HEK293T (cell line): Measurements from ENCODE around the gene KRTAP10-4.
"Not testable (repeated sequence)": the region's sequence is repeated elsewhere in the genome, so short reads cannot be mapped to it uniquely, and the experiment has no call there.

Experiments
- CTCF ChIA-PET: fragments of 350-600 bp; formaldehyde crosslinking; extraction: SDS; loops from one replicate; lab custom pipeline; 2021; ENCODE audit warnings: antibody characterized with exemption, inconsistent platforms; lab: Yijun Ruan, JAX
- POLR2A ChIA-PET: fragments of 350-600 bp; formaldehyde crosslinking; extraction: SDS; loops from one replicate; lab custom pipeline; 2020; ENCODE audit warnings: antibody characterized with exemption, inconsistent platforms; lab: Yijun Ruan, JAX
- DNase-seq: peaks from one replicate; pipeline ENCODE4 v3.0.0; 2012; ENCODE audit warnings: mixed read lengths; ENCODE audit errors: extremely low spot score
- ARNT ChIP-seq: fragments of 450-650 bp; IDR thresholded peaks from 2 replicates; pipeline ENCODE4 v1.6.1; 2017; ENCODE audit warnings: mild to moderate bottlenecking
- BHLHE40 ChIP-seq: fragments of 450-650 bp; IDR thresholded peaks from 2 replicates; pipeline ENCODE4 v1.6.1; 2016; ENCODE audit warnings: mild to moderate bottlenecking, moderate library complexity, borderline replicate concordance
- CTBP1 ChIP-seq: fragments of 450-650 bp; IDR thresholded peaks from 2 replicates; pipeline ENCODE4 v1.6.1; 2016; ENCODE audit warnings: borderline replicate concordance
- ELF4 ChIP-seq: fragments of 450-650 bp; IDR thresholded peaks from 2 replicates; pipeline ENCODE4 v1.6.1; 2017; ENCODE audit warnings: antibody characterized with exemption
- FOXA1 ChIP-seq: fragments of 450-650 bp; IDR thresholded peaks from 2 replicates; pipeline ENCODE4 v1.6.1; 2016; ENCODE audit warnings: mild to moderate bottlenecking
- FOXK2 ChIP-seq: fragments of 450-650 bp; IDR thresholded peaks from 2 replicates; pipeline ENCODE4 v1.6.1; 2016; ENCODE audit warnings: mild to moderate bottlenecking
- FOXM1 ChIP-seq: fragments of 450-650 bp; IDR thresholded peaks from 2 replicates; pipeline ENCODE4 v1.6.1; 2017; ENCODE audit warnings: mild to moderate bottlenecking, borderline replicate concordance
- HDGF ChIP-seq: fragments of 450-650 bp; IDR thresholded peaks from 2 replicates; pipeline ENCODE4 v1.6.1; 2017; ENCODE audit warnings: antibody characterized with exemption, borderline replicate concordance
- L3MBTL2 ChIP-seq: fragments of 450-650 bp; conservative IDR thresholded peaks from 2 replicates; pipeline ENCODE4 v1.6.1; 2016; ENCODE audit warnings: mild to moderate bottlenecking
- LEF1 ChIP-seq: fragments of 450-650 bp; IDR thresholded peaks from 2 replicates; pipeline ENCODE4 v1.6.1; 2017; ENCODE audit warnings: mild to moderate bottlenecking, borderline replicate concordance
- NFRKB ChIP-seq: fragments of 450-650 bp; IDR thresholded peaks from 2 replicates; pipeline ENCODE4 v1.6.1; 2016; ENCODE audit warnings: mild to moderate bottlenecking, moderate library complexity
- SP1 ChIP-seq: fragments of 450-650 bp; IDR thresholded peaks from 2 replicates; pipeline ENCODE4 v1.6.1; 2017
- SUZ12 ChIP-seq: fragments of 450-650 bp; IDR thresholded peaks from 2 replicates; pipeline ENCODE4 v1.6.1; 2016; ENCODE audit warnings: mild to moderate bottlenecking
- TARDBP ChIP-seq: fragments of 450-650 bp; IDR thresholded peaks from 2 replicates; pipeline ENCODE4 v1.6.1; 2016
- ZNF384 ChIP-seq: fragments of 450-650 bp; IDR thresholded peaks from 2 replicates; pipeline ENCODE4 v1.6.1; 2016
- TF ChIP-seq, protein P1 (sequence below): fragments of 450-650 bp; IDR thresholded peaks from 2 replicates; pipeline ENCODE4 v1.6.1; 2016

Gene KRTAP10-4

GRCh38 chr21:44557491-44558328 is 15.8 kb upstream of the KRTAP10-4 start:
- no peak for TF ChIP-seq L3MBTL2
- TF ChIP-seq, protein P1, sequence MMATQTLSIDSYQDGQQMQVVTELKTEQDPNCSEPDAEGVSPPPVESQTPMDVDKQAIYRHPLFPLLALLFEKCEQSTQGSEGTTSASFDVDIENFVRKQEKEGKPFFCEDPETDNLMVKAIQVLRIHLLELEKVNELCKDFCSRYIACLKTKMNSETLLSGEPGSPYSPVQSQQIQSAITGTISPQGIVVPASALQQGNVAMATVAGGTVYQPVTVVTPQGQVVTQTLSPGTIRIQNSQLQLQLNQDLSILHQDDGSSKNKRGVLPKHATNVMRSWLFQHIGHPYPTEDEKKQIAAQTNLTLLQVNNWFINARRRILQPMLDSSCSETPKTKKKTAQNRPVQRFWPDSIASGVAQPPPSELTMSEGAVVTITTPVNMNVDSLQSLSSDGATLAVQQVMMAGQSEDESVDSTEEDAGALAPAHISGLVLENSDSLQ: no peak
- TF ChIP-seq LEF1: no peak
- TF ChIP-seq TARDBP: no peak
- no peak for TF ChIP-seq SUZ12
- TF ChIP-seq FOXK2: no peak
- TF ChIP-seq BHLHE40: no peak
- no peak for TF ChIP-seq ARNT
- TF ChIP-seq ELF4: no peak
- POLR2A ChIA-PET: no interaction called here
- CTCF ChIA-PET: interaction anchor here (0.6 kb wide), 1 partner anchor 156 kb away, joined by 3 read pairs; no protein-coding TSS in a partner anchor
- no peak for DNase-seq

DNA sequence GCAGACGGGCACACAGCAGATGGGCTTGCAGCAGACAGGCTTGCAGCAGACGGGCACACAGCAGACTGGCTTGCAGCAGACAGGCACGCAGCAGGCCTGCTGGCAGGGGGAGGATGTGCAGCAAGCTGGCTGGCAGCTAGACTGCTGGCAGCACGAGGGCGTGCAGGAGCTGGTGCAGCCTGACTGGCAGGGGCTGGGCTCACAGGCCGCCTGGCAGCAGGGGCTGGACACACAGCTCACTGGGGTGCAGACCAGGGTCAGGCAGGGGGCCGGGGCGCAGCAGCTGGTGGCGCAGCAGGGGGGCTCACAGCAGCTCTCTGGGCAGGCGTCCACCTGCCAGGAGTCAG is 15.2 kb upstream of the KRTAP10-4 start:
- POLR2A ChIA-PET, DNase-seq, CTCF ChIA-PET: not testable (repeated sequence)

DNA sequence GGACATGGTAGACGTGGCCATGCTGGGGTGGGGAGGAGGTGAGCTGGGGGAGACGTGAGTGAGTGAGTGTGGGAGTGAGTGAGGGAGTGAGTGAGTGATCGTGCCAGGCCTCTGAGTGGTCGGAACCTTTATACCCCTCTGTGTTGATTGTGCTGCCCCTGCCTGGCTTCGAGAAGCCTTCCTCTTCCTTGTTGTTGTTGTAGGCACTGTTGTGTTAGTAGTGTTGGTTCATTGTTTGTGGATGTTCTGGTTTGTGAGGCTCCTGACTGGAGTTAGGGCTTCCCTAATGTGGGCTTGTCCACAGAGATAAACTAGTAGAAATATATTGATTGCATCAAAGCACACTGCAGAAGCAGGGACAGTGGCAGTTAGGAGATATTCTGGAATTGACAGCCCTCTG is 14.8 kb upstream of the KRTAP10-4 start, which contains the start of gene KRTAP10-3:
Gene KRTAP10-3 (minus strand): TSS at position 101 of the 400 bp plus-strand sequence. CDS start 80 bp downstream, at position 21.
- TF ChIP-seq NFRKB: no peak
- TF ChIP-seq FOXM1: no peak
- TF ChIP-seq SUZ12: no peak
- no peak for TF ChIP-seq ZNF384
- TF ChIP-seq FOXK2: no peak
- TF ChIP-seq TARDBP: no peak
- no peak for TF ChIP-seq L3MBTL2
- TF ChIP-seq BHLHE40: no peak
- no peak for TF ChIP-seq LEF1
- no peak for TF ChIP-seq HDGF
- TF ChIP-seq, protein P1: no peak
- no peak for TF ChIP-seq CTBP1
- POLR2A ChIA-PET: no interaction called here
- no peak for DNase-seq
- CTCF ChIA-PET: no interaction called here

GRCh38 chr21:44564099-44564498 is 9.4 kb upstream of the KRTAP10-4 start:
- TF ChIP-seq TARDBP (no peak), FOXK2 (no peak), FOXM1 (no peak), BHLHE40 (no peak), HDGF (no peak), CTBP1 (no peak), ZNF384 (no peak), ARNT (no peak), SP1 (no peak), L3MBTL2 (no peak), FOXA1 (no peak), SUZ12 (no peak), ELF4 (no peak), NFRKB (no peak), LEF1 (no peak)
- TF ChIP-seq, protein P1: no peak
- ChIA-PET POLR2A (no interaction called here), CTCF (no interaction called here)
- no peak for DNase-seq

GRCh38 chr21:44564886-44565598 is 8.5 kb upstream of the KRTAP10-4 start:
- TF ChIP-seq FOXK2 (no peak), LEF1 (no peak), ZNF384 (no peak), BHLHE40 (no peak), FOXA1 (no peak), SUZ12 (no peak), CTBP1 (no peak), ELF4 (no peak), ARNT (no peak)
- CTCF ChIA-PET: no interaction called here
- DNase-seq: no peak
- POLR2A ChIA-PET: no interaction called here

DNA sequence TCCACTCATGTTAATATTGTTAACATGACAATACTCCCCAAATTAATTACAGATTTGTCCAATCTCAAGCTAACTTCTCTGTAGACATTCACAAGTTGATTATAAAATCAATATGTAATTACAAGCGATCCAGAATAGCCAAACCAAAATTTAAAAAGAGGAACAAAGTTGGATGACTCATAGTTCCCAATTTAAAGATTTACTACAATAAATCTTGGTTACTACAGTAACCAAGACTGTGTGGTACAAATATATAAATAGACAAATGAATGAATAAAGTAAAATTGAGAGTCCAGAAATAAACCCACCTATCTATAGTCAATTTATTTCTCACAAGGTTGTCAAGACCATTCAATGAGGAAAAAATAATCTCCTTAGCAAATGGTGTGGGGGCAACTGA is 7.1 kb upstream of the KRTAP10-4 start:
- DNase-seq: no peak
- ChIA-PET POLR2A (no interaction called here), CTCF (no interaction called here)
- TF ChIP-seq HDGF: no peak
- TF ChIP-seq L3MBTL2: no peak
- TF ChIP-seq ELF4: no peak
